GM23338 (cell line): ENCODE measurements around the gene UGT2A3. TPM values are rescaled to one million over a fixed set of nuclear protein-coding genes. Genes with fewer than 3 reads are reported as not detected.

ENCODE experiments used
- ATAC-seq: fragments of 200-7000 bp; cut with Tn5 transposase; 3 replicates; pipeline ENCODE4 v1.9.1; 2020
- DNase-seq: peaks from one replicate; pipeline ENCODE4 v3.0.0-alpha.2; 2015; ENCODE audit warnings: low spot score
- H2AFZ ChIP-seq: fragments of 200-600 bp; sonication (generic); 2 replicates; pipeline ENCODE4 v1.8.0; 2016; ENCODE audit warnings: antibody characterized with exemption, mild to moderate bottlenecking, moderate library complexity
- H3F3A ChIP-seq: fragments of 200-600 bp; sonication (generic); replicated peaks from 2 replicates; pipeline ENCODE4 v1.8.0; 2017; ENCODE audit warnings: antibody characterized with exemption, mixed run types, low read depth
- H3K27ac ChIP-seq: fragments of 200-600 bp; sonication (generic); 2 replicates; pipeline ENCODE4 v1.6.1; 2016; ENCODE audit warnings: low read depth
- H3K27me3 ChIP-seq: fragments of 200-600 bp; sonication (generic); 2 replicates; pipeline ENCODE4 v1.8.0; 2016; ENCODE audit warnings: mild to moderate bottlenecking, mixed run types, moderate library complexity; ENCODE audit not compliant: insufficient read depth
- H3K36me3 ChIP-seq: fragments of 200-600 bp; sonication (generic); 2 replicates; pipeline ENCODE4 v1.8.0; 2016; ENCODE audit warnings: mild to moderate bottlenecking; ENCODE audit not compliant: insufficient read depth
- H3K4me1 ChIP-seq: fragments of 200-600 bp; sonication (generic); 2 replicates; pipeline ENCODE4 v1.8.0; 2016; ENCODE audit warnings: mild to moderate bottlenecking, moderate library complexity; ENCODE audit not compliant: insufficient read depth
- H3K4me2 ChIP-seq: fragments of 200-600 bp; sonication (generic); 2 replicates; pipeline ENCODE4 v1.7.1; 2017; ENCODE audit warnings: mixed run types
- H3K4me3 ChIP-seq: fragments of 200-600 bp; sonication (generic); 2 replicates; pipeline ENCODE4 v1.6.1; 2016; ENCODE audit warnings: mixed run types
- H3K79me2 ChIP-seq: fragments of 200-600 bp; sonication (generic); replicated peaks from 2 replicates; pipeline ENCODE4 v1.8.0; 2017; ENCODE audit warnings: mild to moderate bottlenecking; ENCODE audit not compliant: insufficient read depth
- H3K9me2 ChIP-seq: fragments of 200-600 bp; sonication (generic); 2 replicates; pipeline ENCODE4 v1.8.0; 2017; ENCODE audit not compliant: insufficient read depth
- H4K20me1 ChIP-seq: fragments of 200-600 bp; sonication (generic); replicated peaks from 2 replicates; pipeline ENCODE4 v1.8.0; 2017; ENCODE audit warnings: mild to moderate bottlenecking; ENCODE audit not compliant: insufficient read depth
- H3K27ac Mint-ChIP-seq: 2 replicates; pipeline ENCODE4 v1.8.0; 2020; ENCODE audit warnings: inconsistent platforms, mild to moderate bottlenecking, moderate library complexity, mixed read lengths
- H3K27me3 Mint-ChIP-seq: 3 replicates; pipeline ENCODE4 v1.8.0; 2022; ENCODE audit warnings: low read depth, mild to moderate bottlenecking, moderate library complexity, mixed read lengths, inconsistent platforms; ENCODE audit not compliant: insufficient read depth, poor library complexity
- H3K36me3 Mint-ChIP-seq: 3 replicates; pipeline ENCODE4 v1.8.0; 2021; ENCODE audit warnings: low read depth, mild to moderate bottlenecking, inconsistent platforms, moderate library complexity, mixed read lengths
- H3K4me1 Mint-ChIP-seq: 3 replicates; pipeline ENCODE4 v1.8.0; 2020; ENCODE audit warnings: mild to moderate bottlenecking, inconsistent platforms, mixed read lengths
- H3K4me3 Mint-ChIP-seq: 3 replicates; pipeline ENCODE4 v1.8.0; 2021; ENCODE audit warnings: moderate library complexity, mild to moderate bottlenecking, inconsistent platforms, mixed read lengths
- H3K9me3 Mint-ChIP-seq: 3 replicates; pipeline ENCODE4 v1.8.0; 2020; ENCODE audit warnings: moderate library complexity, mild to moderate bottlenecking, inconsistent platforms, mixed read lengths
- CREB1 ChIP-seq: fragments of 250-450 bp; sonication (Bioruptor Pico); IDR thresholded peaks from 2 replicates; pipeline ENCODE4 v1.5.0; 2020; ENCODE audit warnings: low read depth, mild to moderate bottlenecking, moderate library complexity
- EZH2 ChIP-seq: fragments of 200-600 bp; sonication (generic); IDR thresholded peaks from one replicate; pipeline ENCODE4 v1.8.0; 2017; ENCODE audit warnings: antibody characterized with exemption, mild to moderate bottlenecking, low read depth; ENCODE audit not compliant: unreplicated experiment
- EZH2phosphoT487 ChIP-seq: fragments of 200-600 bp; sonication (generic); IDR thresholded peaks from one replicate; pipeline ENCODE4 v1.8.1; 2018; ENCODE audit warnings: antibody characterized with exemption; ENCODE audit not compliant: unreplicated experiment
- JUNB ChIP-seq: IDR thresholded peaks from one replicate; pipeline ENCODE4 v1.6.1; 2016; ENCODE audit warnings: antibody characterized with exemption; ENCODE audit not compliant: unreplicated experiment
- NANOG ChIP-seq: IDR thresholded peaks from 2 replicates; pipeline ENCODE4 v1.6.1; 2016; ENCODE audit warnings: antibody characterized with exemption, borderline replicate concordance
- POLR2AphosphoS5 ChIP-seq: IDR thresholded peaks from 2 replicates; pipeline ENCODE4 v1.6.1; 2016; ENCODE audit warnings: antibody characterized with exemption, low read depth
- STAT1 ChIP-seq: IDR thresholded peaks from one replicate; pipeline ENCODE4 v1.6.1; 2016; ENCODE audit warnings: antibody characterized with exemption; ENCODE audit not compliant: unreplicated experiment
- ZNF114 ChIP-seq: fragments of 250-450 bp; sonication (Bioruptor Pico); IDR thresholded peaks from 2 replicates; pipeline ENCODE4 v1.5.0; 2020; ENCODE audit warnings: mild to moderate bottlenecking, moderate library complexity
- ZNF331 ChIP-seq: fragments of 250-450 bp; sonication (Bioruptor Pico); IDR thresholded peaks from 2 replicates; pipeline ENCODE4 v1.5.0; 2020; ENCODE audit warnings: low read depth, mild to moderate bottlenecking, moderate library complexity
- polyA plus RNA-seq: library from polyadenylated mRNA; unstranded; fragments of >200 nt; fragmentation: Nextera tagmentation; extraction: Ambion mirVana; gene quantifications from 2 replicates; pipeline ENCODE4 v1.2.1, GENCODE V29; 2016
- total RNA-seq: library from RNA; depleted of rRNA; stranded (reverse); fragments of >200 nt; shearing (Covaris generic); gene quantifications from 2 replicates; pipeline ENCODE4 v1.2.3, GENCODE V29; 2014
- TF ChIP-seq, protein P1 (sequence below): IDR thresholded peaks from 2 replicates; pipeline ENCODE4 v1.6.1; 2016; ENCODE audit warnings: antibody characterized with exemption
- TF ChIP-seq, protein P2 (sequence below), 2 experiments: fragments of 200-600 bp in 1 of 2; sonication (generic) in 1 of 2; conservative IDR thresholded peaks; 2 replicates each; pipeline versions ENCODE4 v1.5.1 to v1.6.1; 2016 to 2017; ENCODE audit warnings: antibody characterized with exemption in 2 of 2, low read depth in 2 of 2, mild to moderate bottlenecking in 2 of 2, moderate library complexity in 1 of 2
- TF ChIP-seq, protein P3 (sequence below): IDR thresholded peaks from one replicate; pipeline ENCODE4 v1.6.1; 2018; ENCODE audit warnings: antibody characterized with exemption; ENCODE audit not compliant: unreplicated experiment
- TF ChIP-seq, protein P4 (sequence below): fragments of 250-450 bp; sonication (Bioruptor Pico); IDR thresholded peaks from 2 replicates; pipeline ENCODE4 v1.5.0; 2020; ENCODE audit warnings: mild to moderate bottlenecking, moderate library complexity

The UGT2A3 gene
- total and polyA plus RNA-seq, 2 experiments from 2014 or later = not detected

DNA sequence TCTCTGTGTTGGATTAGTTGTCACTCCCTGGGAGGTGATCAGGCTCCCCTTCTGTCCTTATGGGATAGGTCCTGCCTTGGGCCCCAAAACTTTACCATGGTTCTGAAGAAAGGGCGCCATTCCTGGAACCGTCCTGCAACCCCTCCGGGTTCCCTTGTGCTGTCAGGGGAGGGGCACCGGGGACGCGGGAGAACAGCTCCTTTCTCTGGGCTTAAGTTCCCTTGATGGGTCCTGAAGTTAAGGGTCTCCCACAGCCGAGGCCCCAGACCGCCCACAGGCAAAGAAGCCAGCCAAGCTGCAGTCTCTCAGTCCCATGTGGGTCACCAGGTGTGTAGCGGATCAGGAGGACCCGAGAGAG lies 44.8 kb downstream of the UGT2A3 start:
- Mint-ChIP-seq H3K36me3 (peaks cover 3% of the 10 kb centered on the region; the same call in 1 of the 3 replicates), H3K27me3 (peaks cover 12% of the 10 kb centered on the region), H3K4me1 (peaks cover 54% of the 10 kb centered on the region), H3K27ac (peak overlapping the region; percentile 99), H3K9me3 (peaks cover 3% of the 10 kb centered on the region; the same call in 2 of the 3 replicates), H3K4me3 (peak overlapping the region; percentile 62)
- Histone ChIP-seq H3K36me3 (no peaks in the 10 kb centered on the region), H3K79me2 (no peaks in the 10 kb centered on the region), H3K4me1 (peaks cover 34% of the 10 kb centered on the region), H3K27ac (peak overlapping the region; percentile 90), H3K9me2 (peaks cover 4% of the 10 kb centered on the region; the same call in 1 of the 2 replicates), H4K20me1 (no peaks in the 10 kb centered on the region), H2AFZ (peak overlapping the region; percentile 75), H3K27me3 (no peaks in the 10 kb centered on the region), H3K4me2 (peak overlapping the region; percentile 57), H3K4me3 (peak overlapping the region; percentile 31), H3F3A (peaks cover 3% of the 10 kb centered on the region; the same call in 1 of the 2 replicates)
- peak; percentile 29 for DNase-seq
- ATAC-seq = peak; percentile 4; the same call in 2 of the 3 replicates
- no peak for TF ChIP-seq EZH2phosphoT487
- no peak for TF ChIP-seq CREB1 (CRISPR knock-in tag)
- TF ChIP-seq, protein P1, sequence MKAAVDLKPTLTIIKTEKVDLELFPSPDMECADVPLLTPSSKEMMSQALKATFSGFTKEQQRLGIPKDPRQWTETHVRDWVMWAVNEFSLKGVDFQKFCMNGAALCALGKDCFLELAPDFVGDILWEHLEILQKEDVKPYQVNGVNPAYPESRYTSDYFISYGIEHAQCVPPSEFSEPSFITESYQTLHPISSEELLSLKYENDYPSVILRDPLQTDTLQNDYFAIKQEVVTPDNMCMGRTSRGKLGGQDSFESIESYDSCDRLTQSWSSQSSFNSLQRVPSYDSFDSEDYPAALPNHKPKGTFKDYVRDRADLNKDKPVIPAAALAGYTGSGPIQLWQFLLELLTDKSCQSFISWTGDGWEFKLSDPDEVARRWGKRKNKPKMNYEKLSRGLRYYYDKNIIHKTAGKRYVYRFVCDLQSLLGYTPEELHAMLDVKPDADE = no peak
- TF ChIP-seq ZNF114 = no peak
- TF ChIP-seq STAT1 = no peak
- no peak for TF ChIP-seq NANOG
- no peak for TF ChIP-seq ZNF331
- TF ChIP-seq, protein P2, sequence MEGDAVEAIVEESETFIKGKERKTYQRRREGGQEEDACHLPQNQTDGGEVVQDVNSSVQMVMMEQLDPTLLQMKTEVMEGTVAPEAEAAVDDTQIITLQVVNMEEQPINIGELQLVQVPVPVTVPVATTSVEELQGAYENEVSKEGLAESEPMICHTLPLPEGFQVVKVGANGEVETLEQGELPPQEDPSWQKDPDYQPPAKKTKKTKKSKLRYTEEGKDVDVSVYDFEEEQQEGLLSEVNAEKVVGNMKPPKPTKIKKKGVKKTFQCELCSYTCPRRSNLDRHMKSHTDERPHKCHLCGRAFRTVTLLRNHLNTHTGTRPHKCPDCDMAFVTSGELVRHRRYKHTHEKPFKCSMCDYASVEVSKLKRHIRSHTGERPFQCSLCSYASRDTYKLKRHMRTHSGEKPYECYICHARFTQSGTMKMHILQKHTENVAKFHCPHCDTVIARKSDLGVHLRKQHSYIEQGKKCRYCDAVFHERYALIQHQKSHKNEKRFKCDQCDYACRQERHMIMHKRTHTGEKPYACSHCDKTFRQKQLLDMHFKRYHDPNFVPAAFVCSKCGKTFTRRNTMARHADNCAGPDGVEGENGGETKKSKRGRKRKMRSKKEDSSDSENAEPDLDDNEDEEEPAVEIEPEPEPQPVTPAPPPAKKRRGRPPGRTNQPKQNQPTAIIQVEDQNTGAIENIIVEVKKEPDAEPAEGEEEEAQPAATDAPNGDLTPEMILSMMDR (conservative IDR thresholded peaks at IDR 0.05; ENCODE audit: low read depth in 2 of 2) = no peak
- no peak for TF ChIP-seq EZH2
- TF ChIP-seq POLR2AphosphoS5 = no peak; the same call in 1 of the 2 replicates
- TF ChIP-seq, protein P3, sequence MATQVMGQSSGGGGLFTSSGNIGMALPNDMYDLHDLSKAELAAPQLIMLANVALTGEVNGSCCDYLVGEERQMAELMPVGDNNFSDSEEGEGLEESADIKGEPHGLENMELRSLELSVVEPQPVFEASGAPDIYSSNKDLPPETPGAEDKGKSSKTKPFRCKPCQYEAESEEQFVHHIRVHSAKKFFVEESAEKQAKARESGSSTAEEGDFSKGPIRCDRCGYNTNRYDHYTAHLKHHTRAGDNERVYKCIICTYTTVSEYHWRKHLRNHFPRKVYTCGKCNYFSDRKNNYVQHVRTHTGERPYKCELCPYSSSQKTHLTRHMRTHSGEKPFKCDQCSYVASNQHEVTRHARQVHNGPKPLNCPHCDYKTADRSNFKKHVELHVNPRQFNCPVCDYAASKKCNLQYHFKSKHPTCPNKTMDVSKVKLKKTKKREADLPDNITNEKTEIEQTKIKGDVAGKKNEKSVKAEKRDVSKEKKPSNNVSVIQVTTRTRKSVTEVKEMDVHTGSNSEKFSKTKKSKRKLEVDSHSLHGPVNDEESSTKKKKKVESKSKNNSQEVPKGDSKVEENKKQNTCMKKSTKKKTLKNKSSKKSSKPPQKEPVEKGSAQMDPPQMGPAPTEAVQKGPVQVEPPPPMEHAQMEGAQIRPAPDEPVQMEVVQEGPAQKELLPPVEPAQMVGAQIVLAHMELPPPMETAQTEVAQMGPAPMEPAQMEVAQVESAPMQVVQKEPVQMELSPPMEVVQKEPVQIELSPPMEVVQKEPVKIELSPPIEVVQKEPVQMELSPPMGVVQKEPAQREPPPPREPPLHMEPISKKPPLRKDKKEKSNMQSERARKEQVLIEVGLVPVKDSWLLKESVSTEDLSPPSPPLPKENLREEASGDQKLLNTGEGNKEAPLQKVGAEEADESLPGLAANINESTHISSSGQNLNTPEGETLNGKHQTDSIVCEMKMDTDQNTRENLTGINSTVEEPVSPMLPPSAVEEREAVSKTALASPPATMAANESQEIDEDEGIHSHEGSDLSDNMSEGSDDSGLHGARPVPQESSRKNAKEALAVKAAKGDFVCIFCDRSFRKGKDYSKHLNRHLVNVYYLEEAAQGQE = no peak
- TF ChIP-seq, protein P4, sequence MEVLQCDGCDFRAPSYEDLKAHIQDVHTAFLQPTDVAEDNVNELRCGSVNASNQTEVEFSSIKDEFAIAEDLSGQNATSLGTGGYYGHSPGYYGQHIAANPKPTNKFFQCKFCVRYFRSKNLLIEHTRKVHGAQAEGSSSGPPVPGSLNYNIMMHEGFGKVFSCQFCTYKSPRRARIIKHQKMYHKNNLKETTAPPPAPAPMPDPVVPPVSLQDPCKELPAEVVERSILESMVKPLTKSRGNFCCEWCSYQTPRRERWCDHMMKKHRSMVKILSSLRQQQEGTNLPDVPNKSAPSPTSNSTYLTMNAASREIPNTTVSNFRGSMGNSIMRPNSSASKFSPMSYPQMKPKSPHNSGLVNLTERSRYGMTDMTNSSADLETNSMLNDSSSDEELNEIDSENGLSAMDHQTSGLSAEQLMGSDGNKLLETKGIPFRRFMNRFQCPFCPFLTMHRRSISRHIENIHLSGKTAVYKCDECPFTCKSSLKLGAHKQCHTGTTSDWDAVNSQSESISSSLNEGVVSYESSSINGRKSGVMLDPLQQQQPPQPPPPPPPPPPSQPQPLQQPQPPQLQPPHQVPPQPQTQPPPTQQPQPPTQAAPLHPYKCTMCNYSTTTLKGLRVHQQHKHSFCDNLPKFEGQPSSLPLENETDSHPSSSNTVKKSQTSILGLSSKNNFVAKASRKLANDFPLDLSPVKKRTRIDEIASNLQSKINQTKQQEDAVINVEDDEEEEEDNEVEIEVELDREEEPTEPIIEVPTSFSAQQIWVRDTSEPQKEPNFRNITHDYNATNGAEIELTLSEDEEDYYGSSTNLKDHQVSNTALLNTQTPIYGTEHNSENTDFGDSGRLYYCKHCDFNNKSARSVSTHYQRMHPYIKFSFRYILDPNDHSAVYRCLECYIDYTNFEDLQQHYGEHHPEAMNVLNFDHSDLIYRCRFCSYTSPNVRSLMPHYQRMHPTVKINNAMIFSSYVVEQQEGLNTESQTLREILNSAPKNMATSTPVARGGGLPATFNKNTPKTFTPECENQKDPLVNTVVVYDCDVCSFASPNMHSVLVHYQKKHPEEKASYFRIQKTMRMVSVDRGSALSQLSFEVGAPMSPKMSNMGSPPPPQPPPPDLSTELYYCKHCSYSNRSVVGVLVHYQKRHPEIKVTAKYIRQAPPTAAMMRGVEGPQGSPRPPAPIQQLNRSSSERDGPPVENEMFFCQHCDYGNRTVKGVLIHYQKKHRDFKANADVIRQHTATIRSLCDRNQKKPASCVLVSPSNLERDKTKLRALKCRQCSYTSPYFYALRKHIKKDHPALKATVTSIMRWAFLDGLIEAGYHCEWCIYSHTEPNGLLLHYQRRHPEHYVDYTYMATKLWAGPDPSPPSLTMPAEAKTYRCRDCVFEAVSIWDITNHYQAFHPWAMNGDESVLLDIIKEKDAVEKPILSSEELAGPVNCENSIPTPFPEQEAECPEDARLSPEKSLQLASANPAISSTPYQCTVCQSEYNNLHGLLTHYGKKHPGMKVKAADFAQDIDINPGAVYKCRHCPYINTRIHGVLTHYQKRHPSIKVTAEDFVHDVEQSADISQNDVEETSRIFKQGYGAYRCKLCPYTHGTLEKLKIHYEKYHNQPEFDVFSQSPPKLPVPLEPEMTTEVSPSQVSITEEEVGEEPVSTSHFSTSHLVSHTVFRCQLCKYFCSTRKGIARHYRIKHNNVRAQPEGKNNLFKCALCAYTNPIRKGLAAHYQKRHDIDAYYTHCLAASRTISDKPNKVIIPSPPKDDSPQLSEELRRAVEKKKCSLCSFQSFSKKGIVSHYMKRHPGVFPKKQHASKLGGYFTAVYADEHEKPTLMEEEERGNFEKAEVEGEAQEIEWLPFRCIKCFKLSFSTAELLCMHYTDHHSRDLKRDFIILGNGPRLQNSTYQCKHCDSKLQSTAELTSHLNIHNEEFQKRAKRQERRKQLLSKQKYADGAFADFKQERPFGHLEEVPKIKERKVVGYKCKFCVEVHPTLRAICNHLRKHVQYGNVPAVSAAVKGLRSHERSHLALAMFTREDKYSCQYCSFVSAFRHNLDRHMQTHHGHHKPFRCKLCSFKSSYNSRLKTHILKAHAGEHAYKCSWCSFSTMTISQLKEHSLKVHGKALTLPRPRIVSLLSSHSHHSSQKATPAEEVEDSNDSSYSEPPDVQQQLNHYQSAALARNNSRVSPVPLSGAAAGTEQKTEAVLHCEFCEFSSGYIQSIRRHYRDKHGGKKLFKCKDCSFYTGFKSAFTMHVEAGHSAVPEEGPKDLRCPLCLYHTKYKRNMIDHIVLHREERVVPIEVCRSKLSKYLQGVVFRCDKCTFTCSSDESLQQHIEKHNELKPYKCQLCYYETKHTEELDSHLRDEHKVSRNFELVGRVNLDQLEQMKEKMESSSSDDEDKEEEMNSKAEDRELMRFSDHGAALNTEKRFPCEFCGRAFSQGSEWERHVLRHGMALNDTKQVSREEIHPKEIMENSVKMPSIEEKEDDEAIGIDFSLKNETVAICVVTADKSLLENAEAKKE = no peak
- no peak for TF ChIP-seq JUNB
